Measurements from ENCODE around the gene REG4. TPM values are rescaled to one million over a fixed set of nuclear protein-coding genes. Genes with fewer than 3 reads are reported as not detected.
A peak's percentile ranks its signal among the peaks of the same experiment; 100 is the strongest.

REG4 gene
- polyA plus RNA-seq, 1 of the 3 experiments (the other 2 are of a cell fraction) = not detected

DNA sequence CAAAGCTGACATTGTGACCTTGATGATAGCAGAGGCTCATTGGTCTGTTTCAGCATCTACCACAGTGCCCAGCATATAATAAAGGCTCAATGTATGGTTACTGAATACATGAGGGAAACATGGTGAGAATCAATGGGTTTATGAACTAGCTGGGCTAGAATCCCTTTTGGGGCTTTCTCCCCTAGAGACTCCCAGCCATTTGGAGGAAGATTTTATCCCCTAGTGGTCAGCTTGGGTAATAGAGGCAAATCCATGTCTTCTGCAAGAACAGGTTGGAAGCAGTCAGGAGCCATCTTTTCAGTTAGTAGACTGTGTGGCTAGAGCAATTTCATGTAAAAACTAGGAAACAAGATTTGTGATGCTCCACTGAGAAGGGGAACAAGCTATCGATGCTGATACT is 15.8 kb upstream of the REG4 start:
- 7% methylated on average over 1 of the region's 1 CpG for WGBS (ENCODE audit: low lambda C conversion rate)
- DNase-seq = peak; percentile 14

DNA sequence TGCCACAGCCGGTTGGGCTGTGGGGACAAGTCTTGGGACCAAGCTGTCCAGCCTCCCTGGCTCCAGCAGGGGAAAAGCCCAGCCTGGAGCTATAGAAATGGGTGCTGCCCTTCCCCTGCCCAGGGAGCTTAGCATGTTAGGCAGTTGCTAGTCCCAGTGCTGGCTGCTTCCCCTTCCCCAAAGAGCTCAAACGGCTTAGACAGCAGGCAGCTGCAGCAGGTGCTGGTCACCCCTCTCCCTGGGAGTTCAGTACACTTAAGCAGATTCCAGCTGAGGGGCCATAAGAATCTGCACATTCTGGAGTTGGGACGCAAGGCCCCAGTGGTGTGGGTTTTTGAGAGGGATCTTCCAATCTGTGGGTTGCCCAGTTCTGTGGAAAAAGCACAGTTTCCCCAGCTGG is 11.1 kb upstream of the REG4 start:
- Histone ChIP-seq H3K9me2 (no peaks in the 10 kb centered on the region), H3K4me2 (no peak overlapping the region), H3K4me3 (ENCODE audit: low read depth in 2 of 2, low read length in 1 of 2) (no peak overlapping the region), H3K4me1 (ENCODE audit: control insufficient read depth in 1 of 2, insufficient read depth in 2 of 2, low read depth in 1 of 2, low read length in 1 of 2) (no peaks in the 10 kb centered on the region), H4K20me1 (ENCODE audit: insufficient read depth) (no peaks in the 10 kb centered on the region), H3K27me3 (ENCODE audit: insufficient read depth) (no peaks in the 10 kb centered on the region; the same call in 1 of the 2 replicates), H3K27ac (ENCODE audit: low read depth in 2 of 2, low read length in 1 of 2) (no peak overlapping the region), H2AFZ (ENCODE audit: low read depth) (no peak overlapping the region), H3K79me2 (ENCODE audit: insufficient read depth) (no peaks in the 10 kb centered on the region), H3K9ac (no peak overlapping the region), H3K36me3 (replicated peaks in 1 of 2; ENCODE audit: control insufficient read depth in 1 of 2, insufficient read depth in 2 of 2, low read length in 1 of 2) (no peaks in the 10 kb centered on the region), H3F3A (replicated peaks; ENCODE audit: insufficient read depth) (no peaks in the 10 kb centered on the region), H3K9me3 (no peaks in the 10 kb centered on the region)
- POLR2A ChIA-PET = no interaction called here
- CTCF ChIA-PET = interaction anchor here (1.2 to 1.6 kb wide), 2 partner anchors 12 to 14 kb away, joined by 3 to 8 read pairs; no protein-coding TSS in a partner anchor
- WGBS (ENCODE audit: low lambda C conversion rate) = 17% methylated on average over 1 of the region's 3 CpGs
- no peak for DNase-seq
- TF ChIP-seq YY1 (IDR thresholded peaks at IDR 0.05; ENCODE audit: low read depth) (no peak), GATA2 (CRISPR knock-in tag; IDR thresholded peaks at IDR 0.05) (no peak), JUND (IDR thresholded peaks at IDR 0.05) (no peak), SIN3A (IDR thresholded peaks at IDR 0.05; ENCODE audit: borderline replicate concordance, low read depth, low read length) (no peak), GABPA (IDR thresholded peaks at IDR 0.05; ENCODE audit: low read depth) (no peak)
- TF ChIP-seq, protein P1, sequence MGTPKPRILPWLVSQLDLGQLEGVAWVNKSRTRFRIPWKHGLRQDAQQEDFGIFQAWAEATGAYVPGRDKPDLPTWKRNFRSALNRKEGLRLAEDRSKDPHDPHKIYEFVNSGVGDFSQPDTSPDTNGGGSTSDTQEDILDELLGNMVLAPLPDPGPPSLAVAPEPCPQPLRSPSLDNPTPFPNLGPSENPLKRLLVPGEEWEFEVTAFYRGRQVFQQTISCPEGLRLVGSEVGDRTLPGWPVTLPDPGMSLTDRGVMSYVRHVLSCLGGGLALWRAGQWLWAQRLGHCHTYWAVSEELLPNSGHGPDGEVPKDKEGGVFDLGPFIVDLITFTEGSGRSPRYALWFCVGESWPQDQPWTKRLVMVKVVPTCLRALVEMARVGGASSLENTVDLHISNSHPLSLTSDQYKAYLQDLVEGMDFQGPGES (IDR thresholded peaks at IDR 0.05; ENCODE audit: low read depth, low read length) = no peak

More for the DNA sequence above, 15.8 kb upstream of the REG4 start:
- no peaks in the 10 kb centered on the region for H3K36me3 ChIP-seq (replicated peaks in 1 of 2; ENCODE audit: control insufficient read depth in 1 of 2, insufficient read depth in 2 of 2, low read length in 1 of 2)
- no peaks in the 10 kb centered on the region for H3K9me3 ChIP-seq
- no peak for TF ChIP-seq TAF1 (IDR thresholded peaks at IDR 0.05; ENCODE audit: borderline replicate concordance, low read depth, low read length)
- TF ChIP-seq, protein P2, sequence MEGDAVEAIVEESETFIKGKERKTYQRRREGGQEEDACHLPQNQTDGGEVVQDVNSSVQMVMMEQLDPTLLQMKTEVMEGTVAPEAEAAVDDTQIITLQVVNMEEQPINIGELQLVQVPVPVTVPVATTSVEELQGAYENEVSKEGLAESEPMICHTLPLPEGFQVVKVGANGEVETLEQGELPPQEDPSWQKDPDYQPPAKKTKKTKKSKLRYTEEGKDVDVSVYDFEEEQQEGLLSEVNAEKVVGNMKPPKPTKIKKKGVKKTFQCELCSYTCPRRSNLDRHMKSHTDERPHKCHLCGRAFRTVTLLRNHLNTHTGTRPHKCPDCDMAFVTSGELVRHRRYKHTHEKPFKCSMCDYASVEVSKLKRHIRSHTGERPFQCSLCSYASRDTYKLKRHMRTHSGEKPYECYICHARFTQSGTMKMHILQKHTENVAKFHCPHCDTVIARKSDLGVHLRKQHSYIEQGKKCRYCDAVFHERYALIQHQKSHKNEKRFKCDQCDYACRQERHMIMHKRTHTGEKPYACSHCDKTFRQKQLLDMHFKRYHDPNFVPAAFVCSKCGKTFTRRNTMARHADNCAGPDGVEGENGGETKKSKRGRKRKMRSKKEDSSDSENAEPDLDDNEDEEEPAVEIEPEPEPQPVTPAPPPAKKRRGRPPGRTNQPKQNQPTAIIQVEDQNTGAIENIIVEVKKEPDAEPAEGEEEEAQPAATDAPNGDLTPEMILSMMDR (IDR thresholded peaks at IDR 0.05) = peak; percentile 52
- POLR2A ChIA-PET = no interaction called here
- H2AFZ ChIP-seq (ENCODE audit: low read depth) = no peak overlapping the region
- no peaks in the 10 kb centered on the region for H3K4me1 ChIP-seq (ENCODE audit: control insufficient read depth in 1 of 2, insufficient read depth in 2 of 2, low read depth in 1 of 2, low read length in 1 of 2)
- H3K79me2 ChIP-seq (ENCODE audit: insufficient read depth) = no peaks in the 10 kb centered on the region
- CTCF ChIA-PET = interaction anchor here (1.6 to 2.7 kb wide), 2 partner anchors 11 to 17 kb away, joined by 3 to 13 read pairs; no protein-coding TSS in a partner anchor
- H3K9ac ChIP-seq = no peak overlapping the region
- H4K20me1 ChIP-seq (ENCODE audit: insufficient read depth) = no peaks in the 10 kb centered on the region
- no peaks in the 10 kb centered on the region for H3F3A ChIP-seq (replicated peaks; ENCODE audit: insufficient read depth)
- H3K4me3 ChIP-seq (ENCODE audit: low read depth in 2 of 2, low read length in 1 of 2) = no peak overlapping the region
- H3K4me2 ChIP-seq = no peak overlapping the region
- H3K27me3 ChIP-seq (ENCODE audit: insufficient read depth) = no peaks in the 10 kb centered on the region; the same call in 1 of the 2 replicates
- no peaks in the 10 kb centered on the region for H3K9me2 ChIP-seq
- no peak overlapping the region for H3K27ac ChIP-seq (ENCODE audit: low read depth in 2 of 2, low read length in 1 of 2)

DNA sequence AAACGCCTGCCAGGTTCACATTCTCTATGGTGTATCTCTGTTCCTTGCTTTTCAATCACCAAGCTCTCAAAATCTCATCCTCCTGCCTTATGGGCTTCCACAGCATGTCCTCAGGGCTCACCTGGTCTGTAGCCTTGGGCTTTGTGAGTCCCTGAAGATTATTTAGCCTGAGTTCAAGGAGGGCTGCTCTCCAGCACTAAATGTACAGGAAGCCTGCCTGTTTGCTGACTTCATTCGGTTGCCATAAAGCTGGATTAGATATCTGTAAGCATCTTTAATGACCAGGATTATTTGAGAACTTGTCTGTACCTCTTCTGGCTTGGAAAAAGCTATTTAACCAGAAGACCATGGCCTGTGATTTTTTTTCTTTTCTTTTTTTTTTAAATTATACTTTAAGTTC is 6.9 kb upstream of the REG4 start:
- no peak overlapping the region for H3K27ac ChIP-seq (ENCODE audit: low read depth in 2 of 2, low read length in 1 of 2)
- H2AFZ ChIP-seq (ENCODE audit: low read depth) = no peak overlapping the region
- WGBS (ENCODE audit: low lambda C conversion rate) = 69% methylated on average over 2 of the region's 2 CpGs
- no peaks in the 10 kb centered on the region; the same call in 1 of the 2 replicates for H3K27me3 ChIP-seq (ENCODE audit: insufficient read depth)
- H3K4me3 ChIP-seq (ENCODE audit: low read depth in 2 of 2, low read length in 1 of 2) = no peak overlapping the region
- ChIA-PET CTCF (interaction anchor here (1.5 to 3.3 kb wide), 3 partner anchors 9 to 74 kb away, joined by 3 to 23 read pairs (median 4); no protein-coding TSS in a partner anchor), POLR2A (no interaction called here)
- no peaks in the 10 kb centered on the region for H3K9me3 ChIP-seq
- no peak for DNase-seq
- no peak overlapping the region for H3K9ac ChIP-seq
- H3K4me1 ChIP-seq (ENCODE audit: control insufficient read depth in 1 of 2, insufficient read depth in 2 of 2, low read depth in 1 of 2, low read length in 1 of 2) = 0 out of 4 replicates have a peak, but pooled peaks cover 0 to 6% of the 10 kb centered on the region in 2 experiments
- no peak overlapping the region for H3K4me2 ChIP-seq
- no peaks in the 10 kb centered on the region for H3K9me2 ChIP-seq
- H3F3A ChIP-seq (replicated peaks; ENCODE audit: insufficient read depth) = no peaks in the 10 kb centered on the region
- H3K79me2 ChIP-seq (ENCODE audit: insufficient read depth) = no peaks in the 10 kb centered on the region
- no peaks in the 10 kb centered on the region for H3K36me3 ChIP-seq (replicated peaks in 1 of 2; ENCODE audit: control insufficient read depth in 1 of 2, insufficient read depth in 2 of 2, low read length in 1 of 2)
- H4K20me1 ChIP-seq (ENCODE audit: insufficient read depth) = no peaks in the 10 kb centered on the region
- no peak for TF ChIP-seq FOXM1 (IDR thresholded peaks at IDR 0.05; ENCODE audit: low read depth)
- TF ChIP-seq FOSL2 (IDR thresholded peaks at IDR 0.05; ENCODE audit: borderline replicate concordance, low read depth) = no peak
- TF ChIP-seq MEF2A (IDR thresholded peaks at IDR 0.05; ENCODE audit: borderline replicate concordance, low read depth) = no peak
- TF ChIP-seq, protein P3, sequence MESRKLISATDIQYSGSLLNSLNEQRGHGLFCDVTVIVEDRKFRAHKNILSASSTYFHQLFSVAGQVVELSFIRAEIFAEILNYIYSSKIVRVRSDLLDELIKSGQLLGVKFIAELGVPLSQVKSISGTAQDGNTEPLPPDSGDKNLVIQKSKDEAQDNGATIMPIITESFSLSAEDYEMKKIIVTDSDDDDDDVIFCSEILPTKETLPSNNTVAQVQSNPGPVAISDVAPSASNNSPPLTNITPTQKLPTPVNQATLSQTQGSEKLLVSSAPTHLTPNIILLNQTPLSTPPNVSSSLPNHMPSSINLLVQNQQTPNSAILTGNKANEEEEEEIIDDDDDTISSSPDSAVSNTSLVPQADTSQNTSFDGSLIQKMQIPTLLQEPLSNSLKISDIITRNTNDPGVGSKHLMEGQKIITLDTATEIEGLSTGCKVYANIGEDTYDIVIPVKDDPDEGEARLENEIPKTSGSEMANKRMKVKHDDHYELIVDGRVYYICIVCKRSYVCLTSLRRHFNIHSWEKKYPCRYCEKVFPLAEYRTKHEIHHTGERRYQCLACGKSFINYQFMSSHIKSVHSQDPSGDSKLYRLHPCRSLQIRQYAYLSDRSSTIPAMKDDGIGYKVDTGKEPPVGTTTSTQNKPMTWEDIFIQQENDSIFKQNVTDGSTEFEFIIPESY (IDR thresholded peaks at IDR 0.05; ENCODE audit: borderline replicate concordance, low read depth) = no peak
- TF ChIP-seq, protein P4, sequence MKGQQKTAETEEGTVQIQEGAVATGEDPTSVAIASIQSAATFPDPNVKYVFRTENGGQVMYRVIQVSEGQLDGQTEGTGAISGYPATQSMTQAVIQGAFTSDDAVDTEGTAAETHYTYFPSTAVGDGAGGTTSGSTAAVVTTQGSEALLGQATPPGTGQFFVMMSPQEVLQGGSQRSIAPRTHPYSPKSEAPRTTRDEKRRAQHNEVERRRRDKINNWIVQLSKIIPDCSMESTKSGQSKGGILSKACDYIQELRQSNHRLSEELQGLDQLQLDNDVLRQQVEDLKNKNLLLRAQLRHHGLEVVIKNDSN (IDR thresholded peaks at IDR 0.05; ENCODE audit: borderline replicate concordance, low read depth) = no peak
- no peak for TF ChIP-seq EP300 (IDR thresholded peaks at IDR 0.05; ENCODE audit: borderline replicate concordance in 1 of 2, low read depth in 1 of 2, low read length in 1 of 2)
- TF ChIP-seq, protein P5, sequence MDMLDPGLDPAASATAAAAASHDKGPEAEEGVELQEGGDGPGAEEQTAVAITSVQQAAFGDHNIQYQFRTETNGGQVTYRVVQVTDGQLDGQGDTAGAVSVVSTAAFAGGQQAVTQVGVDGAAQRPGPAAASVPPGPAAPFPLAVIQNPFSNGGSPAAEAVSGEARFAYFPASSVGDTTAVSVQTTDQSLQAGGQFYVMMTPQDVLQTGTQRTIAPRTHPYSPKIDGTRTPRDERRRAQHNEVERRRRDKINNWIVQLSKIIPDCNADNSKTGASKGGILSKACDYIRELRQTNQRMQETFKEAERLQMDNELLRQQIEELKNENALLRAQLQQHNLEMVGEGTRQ (IDR thresholded peaks at IDR 0.05; ENCODE audit: borderline replicate concordance, low read depth, low read length) = no peak
- TF ChIP-seq YY1 (IDR thresholded peaks at IDR 0.05; ENCODE audit: low read depth) = no peak

Data from SK-N-SH (cell line).